ENCODE data around the gene MORN1.

Gene MORN1

DNA sequence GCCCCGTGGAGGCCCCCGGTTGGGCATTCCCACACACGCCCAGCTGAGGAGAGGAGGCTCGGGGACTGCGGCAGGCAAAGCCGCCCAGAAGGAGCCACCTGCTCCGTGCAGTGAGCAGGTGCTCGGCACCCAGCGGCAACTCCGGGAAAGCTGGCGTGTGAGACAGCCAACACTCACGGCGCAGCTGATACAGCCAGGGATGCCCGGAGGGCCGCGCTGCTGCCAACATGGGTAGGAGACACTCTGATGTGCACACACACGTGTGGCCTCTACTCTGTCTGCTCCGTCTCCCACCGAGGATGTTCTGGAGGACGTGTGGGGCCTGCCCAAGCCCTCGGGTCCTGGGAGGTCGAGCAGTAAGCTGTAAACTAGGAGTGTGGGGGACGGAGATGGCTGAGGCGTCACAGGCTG is 12.9 kb downstream of the MORN1 start:
- DNase-seq = no peak
- in situ Hi-C loops (cut with MboI; ENCODE audit: low pct_unique_long_range_greater_than_20kb, low sequenced_read_pairs) = loop anchor here (10.0 kb wide), 1 partner anchor 184 kb away; the partner anchor contains the start of gene FAAP20

DNA sequence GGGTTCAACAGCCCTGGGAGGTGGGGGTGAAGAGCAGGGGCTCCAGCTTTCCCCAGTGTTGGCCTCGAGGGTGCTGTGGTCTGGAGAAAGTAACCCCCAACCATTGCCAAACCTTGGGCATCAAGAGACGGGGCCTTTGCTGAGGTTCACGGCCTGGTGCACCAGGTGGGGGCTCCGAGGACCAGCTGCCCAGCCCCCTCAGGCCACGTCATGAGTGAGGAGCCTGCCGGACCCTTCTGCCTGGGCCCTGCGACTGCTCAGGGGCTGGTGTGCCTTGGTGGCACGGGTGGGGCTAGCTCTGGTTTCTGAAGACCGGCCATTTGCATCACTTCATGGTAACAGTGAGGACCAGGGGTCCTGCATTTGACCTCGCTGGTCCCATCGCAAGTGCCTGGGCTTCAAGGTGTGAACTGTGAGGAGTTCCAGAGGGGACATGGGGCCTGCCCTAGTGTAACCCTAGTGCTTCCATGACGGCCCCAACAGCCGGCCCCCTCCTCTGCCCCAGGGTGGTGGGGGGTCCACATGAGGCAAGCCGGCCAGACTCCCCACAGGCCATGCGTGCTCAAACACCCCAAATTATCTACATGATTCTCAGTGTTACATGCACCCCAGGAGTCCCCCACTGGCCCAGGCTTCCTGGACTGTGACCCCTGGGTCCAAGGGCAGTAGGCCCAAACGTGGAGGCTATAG is 13.5 kb downstream of the MORN1 start:
- in situ Hi-C loops (cut with MboI; ENCODE audit: low pct_unique_long_range_greater_than_20kb, low sequenced_read_pairs) = loop anchor here (10.0 kb wide), 1 partner anchor 183 kb away; the partner anchor contains the start of gene FAAP20
- no peak for DNase-seq

- no peak for DNase-seq
- in situ Hi-C loops (cut with MboI; ENCODE audit: low pct_unique_long_range_greater_than_20kb, low sequenced_read_pairs) = loop anchor here (10.0 kb wide), 1 partner anchor 182 kb away; the partner anchor contains the start of gene FAAP20
Measured at GRCh38 chr1:2376931-2377672, 14.3 kb downstream of the MORN1 start.

DNA sequence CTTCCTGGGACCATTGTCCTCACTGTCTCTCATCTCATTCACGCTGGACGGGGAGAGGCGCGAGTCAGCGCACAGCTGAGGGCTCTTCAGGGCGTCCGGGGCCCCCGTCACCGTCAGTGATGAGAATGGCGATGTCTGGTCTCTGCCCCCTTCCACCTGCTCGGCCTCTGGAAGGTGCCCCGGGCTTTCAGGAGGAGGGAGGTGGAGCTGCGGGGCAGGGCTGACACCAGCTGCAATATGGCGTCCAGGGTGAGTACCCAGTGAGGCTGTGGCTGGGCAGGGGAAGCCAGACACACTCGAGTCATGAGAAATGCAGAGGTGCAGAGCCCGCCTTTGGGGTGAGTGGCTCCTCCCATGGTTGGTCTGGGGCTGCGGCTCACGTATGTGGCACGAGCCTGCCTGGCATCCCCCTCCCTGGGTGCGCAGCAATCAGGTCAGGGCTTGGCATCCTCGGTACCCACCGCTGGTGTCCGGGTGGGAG is 15.1 kb downstream of the MORN1 start:
- in situ Hi-C loops (cut with MboI; ENCODE audit: low pct_unique_long_range_greater_than_20kb, low sequenced_read_pairs) = loop anchor here (10.0 kb wide), 1 partner anchor 182 kb away; the partner anchor contains the start of gene FAAP20

DNA sequence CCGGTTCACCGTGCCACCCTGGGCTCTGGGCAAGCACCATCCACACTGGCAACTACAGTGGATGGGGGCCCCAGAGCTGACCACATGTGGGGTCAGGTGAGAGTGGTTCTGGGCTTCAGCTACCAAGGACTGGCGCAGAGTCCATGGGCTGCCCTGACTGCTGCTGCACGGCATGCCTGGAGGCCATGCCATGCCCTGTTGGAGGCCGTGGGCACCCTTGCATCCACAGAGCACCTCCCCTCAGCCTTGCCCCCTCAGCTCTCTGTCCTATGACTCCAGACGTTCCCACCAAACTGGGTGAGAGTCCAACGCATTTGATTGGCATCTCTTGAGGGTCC is 15.5 kb downstream of the MORN1 start:
- no peak for DNase-seq
- in situ Hi-C loops (cut with MboI; ENCODE audit: low pct_unique_long_range_greater_than_20kb, low sequenced_read_pairs) = loop anchor here (10.0 kb wide), 1 partner anchor 181 kb away; the partner anchor contains the start of gene FAAP20

More for the DNA sequence above, 15.1 kb downstream of the MORN1 start:
- DNase-seq = no peak

GRCh38 chr1:2375246-2375922 is 16.0 kb downstream of the MORN1 start:
- no peak for DNase-seq
- in situ Hi-C loops (cut with MboI; ENCODE audit: low pct_unique_long_range_greater_than_20kb, low sequenced_read_pairs) = loop anchor here (10.0 kb wide), 1 partner anchor 181 kb away; the partner anchor contains the start of gene FAAP20

DNA sequence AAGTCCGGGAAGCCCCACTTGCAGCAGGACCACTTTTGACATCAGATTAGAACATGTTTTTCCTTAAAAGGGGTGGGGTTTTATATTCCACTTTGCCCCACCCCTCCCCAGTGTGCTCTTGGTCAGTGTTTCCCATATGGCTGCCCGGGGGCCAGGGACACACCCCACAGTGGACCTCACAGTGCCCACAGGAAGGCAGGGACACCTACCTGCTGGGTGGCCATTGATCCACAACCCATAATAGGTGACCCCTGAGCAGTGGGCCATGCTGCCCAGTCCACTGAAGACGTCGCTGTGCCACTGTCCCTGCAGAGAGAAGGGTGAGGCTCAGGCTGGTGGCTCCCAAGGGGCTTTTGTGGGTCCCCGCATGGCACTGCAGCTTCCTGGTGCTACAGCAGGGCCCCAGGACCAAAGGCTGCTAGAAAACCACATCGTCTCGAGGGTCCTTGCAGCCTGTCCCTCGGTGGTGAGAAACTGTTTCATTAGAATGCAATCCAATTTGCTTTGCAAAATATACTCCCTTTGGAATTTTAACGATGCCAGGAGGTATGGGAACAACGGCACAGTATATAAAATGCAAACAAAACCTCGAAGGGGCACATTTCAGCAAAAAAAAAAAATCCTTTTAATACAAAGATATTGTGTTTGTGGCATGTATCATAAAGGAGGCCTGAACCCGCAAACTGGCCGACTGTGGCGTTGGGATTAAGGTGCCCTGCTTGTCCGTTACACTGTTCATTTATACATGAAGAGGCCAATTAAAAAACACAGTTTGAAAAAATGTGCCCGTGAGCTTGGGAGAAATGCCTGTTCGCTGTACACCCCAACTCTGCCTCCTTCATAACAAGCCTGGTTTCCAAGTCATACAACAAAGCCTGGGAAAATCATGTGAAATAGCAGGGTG is 16.9 kb downstream of the MORN1 start:
- no peak for DNase-seq
- in situ Hi-C loops (cut with MboI; ENCODE audit: low pct_unique_long_range_greater_than_20kb, low sequenced_read_pairs) = loop anchor here (10.0 kb wide), 1 partner anchor 180 kb away; the partner anchor contains the start of gene FAAP20

GRCh38 chr1:2373551-2374251 is 17.7 kb downstream of the MORN1 start:
- in situ Hi-C loops (cut with MboI; ENCODE audit: low pct_unique_long_range_greater_than_20kb, low sequenced_read_pairs) = loop anchor here (10.0 kb wide), 1 partner anchor 179 kb away; the partner anchor contains the start of gene FAAP20
- no peak for DNase-seq

DNA sequence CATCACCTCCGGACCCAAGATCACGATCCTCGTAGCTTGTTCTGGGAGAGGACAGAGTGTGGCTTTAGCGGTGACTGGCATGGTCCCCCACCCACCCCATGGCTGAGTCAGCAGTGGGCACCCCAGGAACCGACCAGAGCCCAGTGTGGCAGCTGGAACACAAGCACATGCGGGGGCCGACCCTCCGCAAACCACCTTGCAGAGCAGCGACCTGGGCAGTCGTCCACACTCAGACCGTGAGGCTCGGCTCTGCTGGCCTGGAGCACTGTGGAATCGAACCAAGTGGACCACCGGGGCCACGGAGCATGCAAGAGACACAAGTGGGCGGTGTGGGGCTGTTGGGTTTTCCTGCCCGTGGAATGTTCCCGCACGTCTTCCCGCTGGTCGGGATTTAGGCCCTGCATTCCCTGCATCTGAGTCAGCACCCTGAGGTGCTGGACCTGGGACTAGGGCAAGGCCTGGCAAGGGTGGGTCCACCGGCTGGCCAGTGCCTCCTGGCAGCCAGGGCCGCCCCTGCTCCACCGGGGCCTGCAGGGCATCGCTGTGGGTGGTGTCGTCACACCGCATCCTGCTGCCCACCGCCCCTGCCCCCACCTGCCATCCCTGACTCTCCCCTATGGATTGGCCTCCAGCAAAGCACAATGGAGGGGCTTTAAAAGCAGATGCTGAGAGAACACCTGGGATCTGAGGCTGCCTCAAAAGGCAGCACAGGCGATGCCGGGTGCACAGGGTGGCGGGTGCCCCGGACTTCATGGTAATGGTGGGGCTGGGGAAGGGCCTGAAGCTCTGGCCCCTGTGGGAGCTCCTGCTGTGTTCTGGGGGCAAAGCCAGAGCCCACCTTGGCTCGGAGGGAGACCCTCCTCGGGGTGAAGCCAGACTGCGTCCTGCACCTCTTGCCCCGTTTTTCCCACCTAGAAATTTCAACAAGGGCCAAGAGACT is 18.5 kb downstream of the MORN1 start:
- in situ Hi-C loops (cut with MboI; ENCODE audit: low pct_unique_long_range_greater_than_20kb, low sequenced_read_pairs) = loop anchor here (10.0 kb wide), 1 partner anchor 178 kb away; the partner anchor contains the start of gene FAAP20
- DNase-seq = no peak

- DNase-seq = no peak
- in situ Hi-C loops (cut with MboI; ENCODE audit: low pct_unique_long_range_greater_than_20kb, low sequenced_read_pairs) = no loop called here
Measured at GRCh38 chr1:2368053-2368744, 23.2 kb downstream of the MORN1 start.

DNA sequence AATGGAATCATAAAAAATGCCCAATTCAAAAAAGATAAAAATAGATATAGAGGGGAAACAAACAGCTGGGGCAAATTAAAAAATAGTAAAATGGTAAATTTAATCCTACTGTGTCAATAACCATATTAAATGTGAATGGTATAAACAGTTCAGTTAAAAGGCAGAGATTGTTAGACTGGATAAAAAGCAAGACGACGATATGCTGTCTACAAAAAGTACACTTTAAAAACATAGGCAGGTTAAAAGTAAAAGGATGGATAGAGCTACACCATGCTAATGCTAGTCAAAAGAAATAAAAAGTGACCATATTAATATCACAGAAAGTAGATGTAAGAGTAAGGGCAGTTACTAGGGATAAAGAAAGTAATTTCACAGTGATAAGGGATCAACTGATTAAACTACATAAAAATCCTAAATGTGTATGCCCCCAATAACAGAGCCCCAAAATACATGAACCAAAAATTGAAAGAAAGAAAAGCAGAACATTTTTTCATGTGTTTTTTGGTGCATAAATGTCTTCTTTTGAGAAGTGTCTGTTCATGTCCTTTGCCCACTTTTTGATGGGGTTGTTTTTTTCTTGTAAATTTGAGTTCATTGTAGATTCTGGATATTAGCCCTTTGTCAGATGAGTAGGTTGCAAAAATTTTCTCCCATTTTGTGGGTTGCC is 27.4 kb downstream of the MORN1 start:
- no peak for DNase-seq
- in situ Hi-C loops (cut with MboI; ENCODE audit: low pct_unique_long_range_greater_than_20kb, low sequenced_read_pairs) = no loop called here

DNA sequence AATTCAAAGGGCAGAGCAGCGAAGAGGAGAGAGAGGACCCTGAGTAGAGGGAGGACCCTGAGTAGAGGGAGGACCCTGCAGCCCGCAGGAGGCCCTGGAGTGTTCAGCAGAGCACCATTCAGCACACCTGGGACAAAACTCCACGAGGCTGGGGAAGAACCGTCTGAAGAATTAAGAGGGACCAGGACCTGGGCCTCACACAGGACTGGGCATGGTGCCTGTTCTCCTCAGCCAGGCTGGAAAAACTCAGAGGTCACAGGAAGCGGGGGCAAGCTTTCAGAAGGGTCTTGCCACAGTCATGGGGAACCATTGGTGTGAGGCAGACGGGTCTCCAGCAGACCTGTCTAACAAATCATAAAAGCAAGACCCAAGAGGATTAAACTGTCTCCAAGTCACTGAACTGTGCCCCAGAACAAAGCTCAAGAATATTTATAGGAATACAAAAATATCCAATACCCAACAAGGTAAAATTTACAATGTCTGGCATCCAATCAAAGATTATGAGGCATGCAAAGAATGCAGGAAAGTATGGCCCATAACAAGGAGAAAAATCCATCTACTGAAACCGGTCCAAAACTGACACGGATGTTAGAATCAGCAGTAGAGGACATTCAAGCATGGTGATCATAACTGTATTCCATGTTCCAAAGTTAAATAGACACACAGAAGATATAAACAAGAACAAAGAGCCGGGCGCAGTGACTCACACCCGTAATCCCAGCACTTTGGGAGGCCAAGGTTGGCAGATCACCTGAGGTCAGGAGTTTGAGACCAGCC is 30.6 kb downstream of the MORN1 start:
- in situ Hi-C loops (cut with MboI; ENCODE audit: low pct_unique_long_range_greater_than_20kb, low sequenced_read_pairs) = no loop called here
- no peak for DNase-seq

DNA sequence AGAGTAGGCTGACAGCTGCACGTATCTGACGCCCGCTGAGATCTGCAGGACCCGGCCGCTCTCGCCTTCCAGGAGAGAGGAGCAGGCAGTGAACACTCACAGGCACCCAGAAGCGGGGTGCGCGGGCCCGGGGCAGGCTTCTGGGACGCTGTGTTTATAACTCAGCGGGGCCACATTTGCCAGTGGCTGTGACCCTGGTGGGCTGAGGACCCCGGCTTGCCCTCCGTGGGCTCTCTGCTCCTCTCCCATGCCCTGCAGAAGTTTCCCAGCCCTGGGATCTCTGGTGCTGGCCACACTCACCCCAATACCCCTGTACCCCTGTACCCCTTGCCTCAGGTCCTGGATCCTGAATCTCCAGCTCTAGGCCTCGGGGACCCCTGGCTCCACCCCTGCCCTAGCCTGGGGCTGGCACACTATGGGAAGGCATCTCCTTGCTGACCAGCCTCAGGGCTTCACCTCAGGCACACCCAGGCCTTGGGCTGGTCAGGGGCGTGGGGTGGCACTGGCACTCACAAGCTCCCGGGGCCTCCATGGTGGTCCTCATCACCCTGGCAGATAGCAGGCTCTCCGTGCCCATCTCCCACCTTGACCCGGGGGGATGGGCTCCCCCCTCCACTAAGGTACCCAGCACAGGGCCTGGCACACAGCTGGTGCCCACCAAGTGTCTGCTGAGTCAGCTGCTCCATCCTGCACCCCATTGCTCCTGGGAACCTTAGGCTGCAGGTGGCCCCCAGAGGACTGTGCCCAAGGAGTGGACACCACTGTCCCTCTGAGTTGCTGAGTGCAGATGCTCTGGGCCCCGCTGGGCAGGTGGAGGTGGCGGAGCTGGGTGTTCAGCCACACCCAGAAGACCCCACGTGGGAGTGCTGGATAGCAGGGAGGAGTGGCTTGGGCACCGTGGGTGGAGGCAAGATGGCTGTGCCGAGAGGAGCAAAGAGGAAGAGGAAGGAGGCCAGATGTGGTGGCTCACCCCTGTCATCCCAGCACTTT is 32.4 kb downstream of the MORN1 start:
- no peak for DNase-seq
- in situ Hi-C loops (cut with MboI; ENCODE audit: low pct_unique_long_range_greater_than_20kb, low sequenced_read_pairs) = no loop called here

- in situ Hi-C loops (cut with MboI; ENCODE audit: low pct_unique_long_range_greater_than_20kb, low sequenced_read_pairs) = no loop called here
Measured at GRCh38 chr1:2358072-2358471, 33.3 kb downstream of the MORN1 start.

More at GRCh38 chr1:2358072-2358471, 33.3 kb downstream of the MORN1 start:
- DNase-seq = no peak
